Neuron (in vitro differentiated cells): ENCODE measurements around the gene ODAD4.

Experiments used
- H2AFZ ChIP-seq: one replicate; pipeline ENCODE4 v1.6.1; 2013; ENCODE audit warnings: low read depth, mild to moderate bottlenecking, inconsistent platforms, low read length, moderate library complexity
- H3K27me3 ChIP-seq: one replicate; pipeline ENCODE4 v1.6.1; 2013; ENCODE audit warnings: low read length; ENCODE audit not compliant: insufficient read depth
- H3K36me3 ChIP-seq: one replicate; pipeline ENCODE4 v1.6.1; 2013; ENCODE audit warnings: low read length; ENCODE audit not compliant: insufficient read depth
- H3K4me1 ChIP-seq: one replicate; pipeline ENCODE4 v1.6.1; 2013; ENCODE audit warnings: low read length; ENCODE audit not compliant: insufficient read depth
- H3K4me3 ChIP-seq: 2 replicates; pipeline ENCODE4 v1.5.1; 2013; ENCODE audit warnings: mild to moderate bottlenecking, low read length, moderate library complexity
- H3K9me3 ChIP-seq: one replicate; pipeline ENCODE4 v1.6.1; 2013; ENCODE audit warnings: low read length

The ODAD4 gene

GRCh38 chr17:41972571-41973407 is 42.4 kb downstream of the ODAD4 start:
- Histone ChIP-seq H3K4me1 (peaks cover under 1% of the 10 kb centered on the region), H3K27me3 (no peaks in the 10 kb centered on the region), H3K36me3 (peaks cover 89% of the 10 kb centered on the region), H2AFZ (no peak overlapping the region), H3K4me3 (no peak overlapping the region), H3K9me3 (peaks cover 7% of the 10 kb centered on the region)

- H3K4me3 ChIP-seq, result no peak overlapping the region
- H2AFZ ChIP-seq, result no peak overlapping the region
- H3K27me3 ChIP-seq, result no peaks in the 10 kb centered on the region
- H3K9me3 ChIP-seq, result peaks cover 6% of the 10 kb centered on the region
- H3K4me1 ChIP-seq, result no peaks in the 10 kb centered on the region
- peaks cover 89% of the 10 kb centered on the region for H3K36me3 ChIP-seq
Observed at GRCh38 chr17:41973408-41973811, 43.0 kb downstream of the ODAD4 start.

GRCh38 chr17:41974031-41974430 is 43.6 kb downstream of the ODAD4 start:
- peaks cover 86% of the 10 kb centered on the region for H3K36me3 ChIP-seq

GRCh38 chr17:41974658-41975057 is 44.2 kb downstream of the ODAD4 start:
- Histone ChIP-seq H3K4me1 (no peaks in the 10 kb centered on the region), H2AFZ (no peak overlapping the region), H3K4me3 (no peak overlapping the region), H3K27me3 (no peaks in the 10 kb centered on the region), H3K9me3 (peaks cover 3% of the 10 kb centered on the region), H3K36me3 (peaks cover 82% of the 10 kb centered on the region)

More at GRCh38 chr17:41974031-41974430, 43.6 kb downstream of the ODAD4 start:
- H2AFZ ChIP-seq, result no peak overlapping the region
- H3K4me3 ChIP-seq, result no peak overlapping the region
- H3K9me3 ChIP-seq, result peaks cover 3% of the 10 kb centered on the region
- no peaks in the 10 kb centered on the region for H3K27me3 ChIP-seq
- H3K4me1 ChIP-seq, result no peaks in the 10 kb centered on the region

- Histone ChIP-seq H3K9me3 (peaks cover 3% of the 10 kb centered on the region), H3K27me3 (no peaks in the 10 kb centered on the region), H3K36me3 (peaks cover 83% of the 10 kb centered on the region), H3K4me3 (no peak overlapping the region), H2AFZ (no peak overlapping the region), H3K4me1 (no peaks in the 10 kb centered on the region)
Observed at GRCh38 chr17:41975099-41976083, 45.0 kb downstream of the ODAD4 start.

- no peaks in the 10 kb centered on the region for H3K9me3 ChIP-seq
- H3K4me1 ChIP-seq, result no peaks in the 10 kb centered on the region
- no peaks in the 10 kb centered on the region for H3K27me3 ChIP-seq
- peaks cover 83% of the 10 kb centered on the region for H3K36me3 ChIP-seq
- no peak overlapping the region for H3K4me3 ChIP-seq
- no peak overlapping the region for H2AFZ ChIP-seq
Observed at GRCh38 chr17:41976142-41976768, 45.8 kb downstream of the ODAD4 start.

- H3K36me3 ChIP-seq, result peaks cover 84% of the 10 kb centered on the region
- H3K9me3 ChIP-seq, result peaks cover 4% of the 10 kb centered on the region
- H3K4me1 ChIP-seq, result no peaks in the 10 kb centered on the region
- no peaks in the 10 kb centered on the region for H3K27me3 ChIP-seq
- no peak overlapping the region for H2AFZ ChIP-seq
- H3K4me3 ChIP-seq, result no peak overlapping the region
Observed at GRCh38 chr17:41977991-41978390, 47.6 kb downstream of the ODAD4 start.

- no peaks in the 10 kb centered on the region for H3K4me1 ChIP-seq
- peaks cover 69% of the 10 kb centered on the region for H3K36me3 ChIP-seq
- H3K9me3 ChIP-seq, result peaks cover 4% of the 10 kb centered on the region
- H3K27me3 ChIP-seq, result no peaks in the 10 kb centered on the region
- H3K4me3 ChIP-seq, result no peak overlapping the region
- H2AFZ ChIP-seq, result no peak overlapping the region
Observed at GRCh38 chr17:41982026-41982760, 51.8 kb downstream of the ODAD4 start.

GRCh38 chr17:41984454-41984853 is 54.0 kb downstream of the ODAD4 start:
- Histone ChIP-seq H2AFZ (no peak overlapping the region), H3K4me3 (no peak overlapping the region), H3K36me3 (peaks cover 76% of the 10 kb centered on the region), H3K9me3 (peaks cover 4% of the 10 kb centered on the region), H3K4me1 (no peaks in the 10 kb centered on the region), H3K27me3 (no peaks in the 10 kb centered on the region)

GRCh38 chr17:41985919-41986318 is 55.5 kb downstream of the ODAD4 start:
- Histone ChIP-seq H3K4me3 (no peak overlapping the region), H3K36me3 (peaks cover 80% of the 10 kb centered on the region), H3K4me1 (no peaks in the 10 kb centered on the region), H2AFZ (no peak overlapping the region), H3K9me3 (peaks cover 4% of the 10 kb centered on the region), H3K27me3 (no peaks in the 10 kb centered on the region)

GRCh38 chr17:41986634-41987033 is 56.2 kb downstream of the ODAD4 start:
- Histone ChIP-seq H3K27me3 (no peaks in the 10 kb centered on the region), H3K9me3 (peaks cover 4% of the 10 kb centered on the region), H3K36me3 (peaks cover 82% of the 10 kb centered on the region), H3K4me3 (no peak overlapping the region), H3K4me1 (no peaks in the 10 kb centered on the region), H2AFZ (no peak overlapping the region)

- Histone ChIP-seq H3K4me3 (no peak overlapping the region), H3K4me1 (no peaks in the 10 kb centered on the region), H2AFZ (no peak overlapping the region), H3K27me3 (no peaks in the 10 kb centered on the region), H3K9me3 (no peaks in the 10 kb centered on the region), H3K36me3 (peaks cover 81% of the 10 kb centered on the region)
Observed at GRCh38 chr17:41987642-41988041, 57.2 kb downstream of the ODAD4 start.
